Fibroblast of skin of back (primary cell): ENCODE data around the gene SCFD1.
"Not testable (repeated sequence)": the region's sequence is repeated elsewhere in the genome, so short reads cannot be mapped to it uniquely, and the experiment has no call there.

Experiments
- DNase-seq: peaks from one replicate; pipeline ENCODE4 v3.0.0-alpha.2; 2013

SCFD1 gene

GRCh38 chr14:30614155-30614554 is 8.0 kb upstream of the SCFD1 start:
- no peak for DNase-seq

DNA sequence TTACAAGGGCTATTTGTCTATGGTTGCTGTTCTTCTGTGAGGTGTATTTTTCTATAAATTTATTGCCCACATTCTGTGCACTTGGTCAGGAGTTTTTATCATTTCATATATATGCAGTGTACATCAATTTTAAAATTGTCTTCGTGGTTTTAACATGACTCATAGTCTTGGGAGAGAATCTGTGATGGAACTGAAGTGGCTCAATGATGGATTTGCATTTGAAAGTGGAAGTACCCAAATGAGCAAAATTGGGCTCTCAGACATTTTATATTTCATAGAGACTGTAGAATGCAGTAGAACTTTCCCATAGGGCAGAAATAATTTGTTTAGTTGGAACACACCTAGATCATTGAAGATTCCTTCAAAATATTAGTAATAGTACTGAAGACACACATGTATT is 1.9 kb upstream of the SCFD1 start:
- DNase-seq: peak; percentile 78

DNA sequence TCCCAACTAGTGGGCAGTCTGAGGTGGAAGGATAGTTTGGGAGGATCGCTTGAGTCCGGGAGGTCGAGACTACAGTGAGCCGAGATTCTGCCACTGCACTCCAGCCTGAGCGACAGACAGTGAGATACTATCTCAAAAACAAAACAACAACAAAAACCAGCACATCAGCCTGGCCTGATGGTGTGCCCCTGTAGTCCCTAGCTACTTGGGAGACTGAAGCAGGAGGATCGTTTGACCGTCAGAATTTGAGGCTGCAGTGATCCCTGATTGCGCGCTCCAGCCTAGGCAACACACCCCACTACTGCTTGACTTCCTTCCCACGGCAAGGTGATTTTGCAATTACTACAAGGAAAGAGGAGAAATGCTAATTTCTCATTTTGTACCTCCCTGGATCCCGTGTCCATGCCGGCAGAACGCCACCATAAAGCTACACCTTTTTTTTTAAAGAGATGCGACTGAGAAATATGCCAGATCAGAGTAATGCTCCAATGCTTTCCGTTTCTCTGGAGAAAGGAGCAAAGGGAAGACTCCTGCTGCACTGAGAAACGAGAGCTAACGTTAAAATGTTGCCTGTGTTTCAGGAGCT is 672 bp upstream of the SCFD1 start:
- peak; percentile 5 for DNase-seq

- DNase-seq: no peak
These were observed 1.5 kb downstream of the SCFD1 start for GRCh38 chr14:30623412-30624131.

GRCh38 chr14:30624132-30624423 is 2.0 kb downstream of the SCFD1 start:
- no peak for DNase-seq

GRCh38 chr14:30625533-30625932 is 3.4 kb downstream of the SCFD1 start:
- DNase-seq: no peak

DNA sequence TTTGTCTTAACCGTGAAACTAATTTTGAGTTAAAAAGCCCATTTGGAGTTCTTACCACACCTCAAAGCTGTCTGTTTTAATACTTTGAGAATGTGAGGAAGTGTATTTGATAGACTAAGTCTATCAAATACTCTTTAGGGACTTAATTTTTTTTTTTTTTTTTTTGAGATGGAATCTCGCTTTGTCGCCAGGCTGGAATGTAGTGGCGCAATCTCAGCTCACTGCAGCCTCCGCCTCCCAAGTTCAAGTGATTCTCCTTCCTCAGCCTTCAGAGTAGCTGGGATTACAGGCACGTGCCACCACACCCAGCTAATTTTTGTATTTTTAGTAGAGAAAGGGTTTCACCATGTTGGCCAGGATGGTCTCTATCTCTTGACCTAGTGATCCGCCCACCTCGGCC is 7.3 kb downstream of the SCFD1 start:
- DNase-seq: peak; percentile 70

GRCh38 chr14:30630248-30630647 is 8.1 kb downstream of the SCFD1 start:
- DNase-seq: no peak

DNA sequence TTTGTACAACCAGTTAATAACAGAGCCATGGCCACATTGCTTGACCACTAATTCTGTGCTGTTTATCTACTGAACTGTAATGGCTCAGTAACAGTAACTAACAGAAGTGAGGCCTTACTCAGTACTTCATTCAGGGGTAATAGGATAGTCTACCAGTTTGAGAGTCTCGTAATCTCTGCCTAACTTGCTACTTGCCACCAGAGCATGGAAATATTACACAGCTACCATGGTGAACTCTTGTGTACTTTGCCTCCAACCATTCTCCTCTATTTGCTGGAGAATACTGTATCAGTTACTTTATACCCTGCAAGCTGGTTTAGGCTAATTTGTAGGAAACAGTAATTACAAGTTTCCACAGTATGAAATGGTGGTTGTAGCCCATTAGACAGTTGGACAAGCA is 10.6 kb downstream of the SCFD1 start:
- no peak for DNase-seq

GRCh38 chr14:30638926-30639325 is 16.8 kb downstream of the SCFD1 start:
- no peak for DNase-seq

GRCh38 chr14:30641207-30641606 is 19.1 kb downstream of the SCFD1 start:
- DNase-seq: no peak

GRCh38 chr14:30644462-30644861 is 22.3 kb downstream of the SCFD1 start:
- DNase-seq: not testable (repeated sequence)

DNA sequence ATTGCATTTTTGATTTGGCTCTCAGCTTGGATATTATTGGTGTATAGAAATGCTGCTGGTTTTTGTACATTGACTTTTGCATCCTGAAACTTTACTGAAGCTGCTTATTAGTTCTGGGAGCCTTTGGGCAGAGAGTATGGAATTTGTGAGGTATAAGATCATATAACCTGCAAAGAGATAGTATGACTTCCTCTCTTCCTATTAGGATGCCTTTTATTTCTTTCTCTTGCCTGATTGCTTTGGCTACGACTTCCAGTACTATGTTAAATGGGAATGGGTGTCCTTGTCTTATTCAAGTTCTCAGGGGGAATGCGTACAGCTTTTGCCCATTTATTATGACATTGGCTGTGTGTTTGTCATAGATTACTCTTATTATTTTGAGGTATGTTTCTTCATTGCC is 23.5 kb downstream of the SCFD1 start:
- DNase-seq: no peak

- DNase-seq: no peak
These were observed 26.4 kb downstream of the SCFD1 start for GRCh38 chr14:30648471-30648870.

GRCh38 chr14:30651937-30652336 is 29.8 kb downstream of the SCFD1 start:
- no peak for DNase-seq

GRCh38 chr14:30655124-30655523 is 33.0 kb downstream of the SCFD1 start:
- DNase-seq: no peak

- no peak for DNase-seq
These were observed 33.5 kb downstream of the SCFD1 start for GRCh38 chr14:30655658-30656057.

- DNase-seq: peak; percentile 28
These were observed 34.1 kb downstream of the SCFD1 start for GRCh38 chr14:30656190-30656632.

DNA sequence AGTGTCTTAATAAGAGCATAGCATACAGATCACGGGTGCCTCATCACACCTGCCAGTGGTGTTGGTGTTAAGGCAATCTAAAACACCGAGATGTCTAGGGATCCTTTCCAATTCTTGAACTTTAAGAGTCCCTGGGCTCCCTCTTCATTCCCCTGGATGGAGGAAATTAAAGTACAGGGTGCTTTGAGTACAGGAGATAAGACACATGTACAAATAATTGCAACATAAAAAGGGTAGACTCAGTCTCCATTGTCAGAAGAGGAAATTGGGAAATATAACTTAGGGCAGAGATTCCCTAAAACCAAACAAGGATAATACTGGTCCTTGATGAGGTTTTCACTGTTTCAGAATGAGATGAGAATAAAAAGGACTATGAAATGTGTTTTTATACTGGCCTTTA is 34.9 kb downstream of the SCFD1 start:
- no peak for DNase-seq

- DNase-seq: no peak
These were observed 35.6 kb downstream of the SCFD1 start for GRCh38 chr14:30657606-30658163.

- DNase-seq: no peak
These were observed 36.5 kb downstream of the SCFD1 start for GRCh38 chr14:30658645-30659044.

DNA sequence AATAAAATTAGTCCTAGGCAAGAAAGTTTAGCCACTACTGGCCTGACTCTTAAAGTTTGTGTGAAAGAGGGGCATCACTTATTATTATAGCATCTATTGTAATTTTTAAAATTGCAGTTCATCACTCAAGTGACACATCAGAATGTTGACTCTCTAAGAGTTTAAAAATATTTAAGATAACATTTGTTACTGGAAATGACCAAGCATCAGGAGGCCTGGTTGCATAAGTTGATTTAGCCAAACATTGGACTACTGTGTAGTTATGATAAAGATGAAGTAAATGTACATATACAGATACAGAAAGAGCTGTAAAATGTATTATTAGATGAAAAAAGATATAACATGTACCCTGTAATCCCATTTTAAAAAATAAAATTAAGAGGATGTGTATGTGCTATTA is 47.5 kb downstream of the SCFD1 start:
- DNase-seq: no peak

GRCh38 chr14:30673071-30673470 is 51.0 kb downstream of the SCFD1 start:
- DNase-seq: no peak

DNA sequence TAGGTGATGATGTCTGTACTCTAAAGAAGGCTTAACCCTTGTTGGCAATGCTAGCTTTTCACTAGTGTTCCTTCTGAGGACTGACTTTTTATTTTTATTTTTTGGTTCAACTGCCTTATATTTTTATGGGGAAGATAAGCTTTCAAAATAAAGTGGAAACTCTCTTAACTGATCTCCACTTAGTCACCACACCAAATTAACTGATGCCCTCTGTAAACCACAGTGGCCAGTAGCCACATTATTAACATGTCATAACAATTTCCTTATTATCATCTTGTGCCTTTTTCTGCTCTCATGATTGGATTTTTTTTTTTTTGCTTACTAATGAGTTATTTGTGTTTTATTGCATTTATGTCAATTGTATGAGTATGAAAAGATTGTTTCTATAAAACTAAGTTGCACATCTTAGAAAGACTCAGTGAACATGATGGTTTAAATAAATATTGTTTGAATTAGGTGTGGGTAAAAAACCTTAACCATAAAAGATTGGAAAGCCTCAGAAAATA is 56.9 kb downstream of the SCFD1 start:
- no peak for DNase-seq
